NCI-H1694 (cell line): ENCODE data around the gene BLM.

Experiments
- DNase-seq: peaks from one replicate; lab custom pipeline; 2025; lab: John Stamatoyannopoulos, UW

BLM gene

GRCh38 chr15:90691982-90692773 is 25.0 kb upstream of the BLM start:
- no peak for DNase-seq

- DNase-seq, result no peak
Observed at GRCh38 chr15:90694987-90695386, 22.2 kb upstream of the BLM start.

GRCh38 chr15:90697175-90697574 is 20.0 kb upstream of the BLM start:
- DNase-seq, result no peak

DNA sequence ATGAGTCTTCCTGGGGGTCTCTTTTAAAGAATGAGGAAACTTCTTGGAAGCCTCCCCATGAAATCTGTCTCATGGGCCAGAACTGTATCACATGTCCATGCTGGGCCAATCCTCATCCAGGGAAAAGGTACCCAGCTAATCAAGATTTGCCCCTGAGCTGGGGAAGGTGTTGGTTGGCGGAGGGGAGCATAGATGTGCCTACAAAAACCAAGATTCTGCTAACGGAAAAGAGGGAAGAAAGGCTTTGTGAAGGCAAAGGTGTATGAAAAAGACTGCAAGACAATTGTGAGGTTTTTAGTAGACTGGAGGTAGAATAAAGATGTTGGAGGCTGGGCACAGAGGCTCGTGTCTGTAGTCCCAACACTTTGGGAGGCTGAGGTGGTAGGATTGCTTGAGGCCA is 18.5 kb upstream of the BLM start:
- no peak for DNase-seq

DNA sequence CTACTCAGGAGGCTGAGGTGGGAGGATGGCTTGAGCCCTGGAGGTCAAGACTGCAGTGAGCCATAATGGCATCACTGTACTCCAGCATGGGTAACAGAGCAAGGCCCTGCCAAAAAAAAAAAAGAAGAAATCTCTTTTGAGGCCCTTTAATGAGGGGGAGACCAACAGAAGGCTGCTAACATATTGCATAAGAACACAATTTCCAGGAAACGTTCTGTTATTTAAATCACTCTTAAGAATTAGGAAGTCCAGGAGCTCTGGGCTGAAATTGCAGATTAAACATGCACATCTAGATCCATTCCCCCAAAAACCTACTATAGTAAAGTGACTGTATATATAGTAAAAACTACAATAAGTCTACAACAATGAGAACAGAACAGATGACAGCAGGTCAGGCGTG is 16.1 kb upstream of the BLM start:
- no peak for DNase-seq

DNA sequence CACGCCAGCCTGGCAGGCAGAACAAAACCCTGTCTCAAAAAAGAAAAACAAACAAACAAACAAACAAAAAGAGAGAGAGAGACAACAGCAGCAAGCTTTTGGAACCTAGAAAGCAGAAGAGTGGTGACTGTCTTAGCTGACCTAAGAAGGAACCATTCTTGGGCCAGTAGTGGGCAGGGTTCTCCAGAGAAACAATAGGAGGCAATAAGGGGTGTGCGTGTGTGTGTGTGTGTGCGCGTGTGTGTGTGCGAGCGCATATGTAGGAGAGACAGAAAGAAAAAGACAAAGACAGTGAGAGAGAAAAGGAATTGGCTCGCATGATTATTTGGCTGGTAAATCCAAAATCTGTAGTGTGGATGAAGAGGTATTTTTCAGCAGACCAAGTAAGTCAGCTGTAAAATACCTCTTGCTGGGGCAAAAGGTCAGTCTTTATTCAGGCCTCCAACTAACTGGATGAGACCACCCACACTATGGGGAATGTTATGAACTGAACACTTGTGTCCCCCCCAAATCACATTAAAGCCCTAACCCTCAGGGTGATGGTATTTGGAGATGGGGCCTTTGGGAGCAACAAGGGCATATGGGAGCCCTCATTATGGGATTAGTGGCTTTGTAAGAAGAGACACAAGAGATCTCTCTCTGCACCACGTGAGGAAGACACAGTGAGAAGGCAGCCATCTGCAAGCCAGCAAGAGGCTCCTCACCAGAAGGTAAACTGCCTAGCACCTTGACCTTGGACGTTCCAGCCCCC is 15.1 kb upstream of the BLM start:
- no peak for DNase-seq

DNA sequence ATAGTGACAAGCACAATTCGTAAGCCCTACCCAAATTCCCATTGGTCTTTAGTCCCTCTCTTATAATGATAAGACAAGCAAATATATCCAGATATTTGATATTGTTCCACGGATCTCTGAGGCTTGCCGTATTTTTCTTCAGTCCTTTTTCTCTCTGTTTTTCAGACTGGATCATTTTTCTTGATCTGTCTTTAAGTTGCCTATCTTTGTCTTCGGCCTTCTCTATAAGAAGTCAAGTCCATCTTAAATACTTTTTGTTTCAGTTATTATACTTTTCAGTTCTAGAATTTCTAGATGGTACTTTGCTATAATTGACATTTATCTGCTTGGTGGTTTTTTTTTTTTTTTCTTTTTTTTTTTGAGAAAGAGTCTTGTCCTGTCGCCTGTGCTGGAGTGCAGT is 13.7 kb upstream of the BLM start:
- no peak for DNase-seq

DNA sequence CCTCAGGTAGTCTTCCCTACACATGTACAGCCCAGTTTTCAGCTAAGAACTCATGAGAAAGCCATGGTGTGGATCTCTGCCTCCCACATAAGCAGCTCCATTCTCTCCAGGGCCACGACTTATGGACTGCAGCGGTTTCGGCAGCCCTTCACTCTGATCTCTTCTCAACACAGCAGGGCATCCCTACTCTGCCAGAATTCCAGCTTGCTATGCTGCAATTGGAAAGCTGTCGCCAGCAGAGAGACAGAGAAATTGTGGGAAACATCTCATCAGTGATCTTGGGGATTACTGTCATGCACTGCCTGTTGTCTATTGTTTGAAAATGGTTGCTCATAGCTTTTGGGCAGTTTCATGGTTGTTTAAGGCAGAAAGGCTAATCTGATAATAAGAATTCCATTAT is 11.9 kb upstream of the BLM start:
- no peak for DNase-seq

DNA sequence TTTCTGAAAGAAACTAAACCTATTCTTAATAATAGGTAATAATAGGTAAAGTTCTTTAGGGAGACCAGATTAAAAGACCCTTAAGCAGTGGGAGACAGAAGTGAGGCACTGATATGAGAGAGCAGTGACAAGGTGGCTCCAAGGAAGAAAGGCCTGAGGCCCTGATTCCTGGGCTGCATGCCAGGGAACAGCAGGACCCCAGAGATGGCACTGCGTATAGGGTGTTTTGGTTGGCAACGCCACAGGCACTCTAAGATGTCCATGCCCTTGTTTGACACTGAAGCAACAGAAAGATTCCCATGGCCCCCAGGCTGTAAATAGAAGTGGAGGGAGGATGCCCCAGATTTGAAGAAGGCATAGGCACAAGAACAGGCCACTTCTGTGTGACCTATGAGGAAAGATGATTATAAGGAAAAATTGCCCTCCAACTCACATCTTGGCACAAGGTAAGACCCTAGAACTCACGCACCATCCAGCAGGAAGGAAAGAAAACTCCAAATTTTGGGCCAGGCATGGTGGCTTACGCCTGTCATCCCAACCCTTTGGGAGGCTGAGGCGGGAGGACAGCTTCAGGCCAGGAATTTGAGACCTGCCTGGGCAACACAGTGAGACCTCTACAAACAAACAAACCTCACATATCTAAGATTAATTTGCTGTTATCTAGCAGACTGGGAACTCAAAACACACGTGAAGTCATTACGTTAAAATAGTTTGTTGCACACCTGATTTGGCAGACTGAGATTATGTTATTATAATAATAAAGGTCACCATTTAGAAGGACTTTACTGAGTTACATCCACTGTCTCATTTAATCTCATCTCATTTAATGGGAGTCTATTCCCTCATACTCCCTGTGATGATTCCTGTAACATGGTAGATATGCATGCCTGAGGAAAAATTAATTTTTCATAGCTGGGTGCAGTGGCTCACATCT is 10.5 kb upstream of the BLM start:
- peak; percentile 53 for DNase-seq

DNA sequence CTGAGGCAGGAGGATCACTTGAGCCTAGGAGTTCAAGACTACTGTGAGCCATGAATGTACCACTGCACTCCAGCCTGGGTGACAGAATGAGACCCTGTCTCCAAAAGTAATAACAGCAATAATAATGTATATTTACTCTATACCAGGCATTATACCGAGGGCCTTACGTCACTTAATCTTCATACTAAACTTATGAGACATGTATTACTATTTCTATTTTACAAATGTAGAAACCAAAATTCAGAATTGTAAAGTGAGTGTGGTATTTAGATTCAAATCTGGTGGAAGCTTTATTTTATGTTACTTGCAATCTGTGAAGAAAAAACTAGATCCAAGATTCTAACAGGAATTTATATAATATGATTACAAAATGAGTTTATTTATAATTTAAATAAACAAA is 9.7 kb upstream of the BLM start:
- no peak for DNase-seq

DNA sequence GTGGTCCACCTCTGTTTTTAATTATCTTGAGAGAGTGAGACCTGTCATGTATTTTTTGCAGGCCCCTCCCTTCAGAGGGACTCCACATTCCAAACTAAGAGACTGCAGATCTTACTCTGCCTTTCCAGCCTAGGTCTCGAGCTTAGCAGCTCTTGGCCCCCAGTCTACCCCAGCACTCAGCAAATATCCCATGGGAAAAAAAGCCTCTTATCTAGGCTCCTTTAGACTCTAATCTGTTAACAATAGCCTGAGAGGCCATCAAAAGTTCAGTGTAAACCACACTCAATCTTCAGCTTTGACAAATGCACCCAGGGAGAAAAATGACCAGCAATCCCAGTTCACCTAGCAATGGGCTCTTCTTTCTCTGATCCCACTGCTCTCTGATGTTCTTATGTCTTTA is 8.6 kb upstream of the BLM start:
- DNase-seq, result no peak

- DNase-seq, result no peak
Observed at GRCh38 chr15:90709278-90709677, 7.9 kb upstream of the BLM start.

- DNase-seq, result no peak
Observed at GRCh38 chr15:90710436-90711027, 6.6 kb upstream of the BLM start.

DNA sequence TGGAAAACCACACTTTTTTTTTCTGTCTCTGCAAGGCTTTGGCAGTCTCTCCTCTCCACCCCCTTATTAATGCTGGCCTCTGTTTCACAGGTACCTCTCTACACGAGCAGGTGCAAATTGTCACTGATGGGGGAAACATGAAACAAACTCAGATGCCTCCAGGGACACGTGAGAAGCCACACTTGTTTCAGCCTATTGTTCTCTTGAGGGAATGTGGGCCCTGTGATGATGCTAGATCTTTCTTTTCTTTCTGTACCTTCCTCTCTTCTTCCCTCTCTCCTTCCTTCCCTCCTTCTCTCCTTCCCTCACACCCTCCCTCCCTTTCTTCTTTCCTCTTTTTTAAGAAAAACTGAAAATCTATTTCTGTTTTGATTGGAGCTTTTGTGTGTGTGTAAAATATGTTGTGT is 5.7 kb upstream of the BLM start:
- no peak for DNase-seq

DNA sequence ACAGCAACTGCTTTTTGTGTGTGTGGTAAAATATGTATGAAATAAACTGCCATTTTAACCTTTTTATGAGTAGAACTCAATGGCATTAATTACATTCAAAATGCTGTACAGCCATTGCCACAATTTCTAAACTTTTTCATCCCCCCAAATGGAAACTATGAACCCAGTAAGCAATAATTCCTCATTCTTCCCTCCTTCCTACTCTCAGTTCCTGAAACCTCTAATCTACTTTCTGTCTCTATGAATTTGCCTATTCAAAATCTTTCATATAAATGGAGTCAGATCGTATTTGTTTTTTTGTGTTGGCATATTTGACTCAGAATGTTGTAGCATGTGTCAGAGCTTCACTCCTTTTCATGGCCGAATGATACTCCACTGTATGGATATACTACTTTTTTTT is 5.3 kb upstream of the BLM start:
- no peak for DNase-seq

DNA sequence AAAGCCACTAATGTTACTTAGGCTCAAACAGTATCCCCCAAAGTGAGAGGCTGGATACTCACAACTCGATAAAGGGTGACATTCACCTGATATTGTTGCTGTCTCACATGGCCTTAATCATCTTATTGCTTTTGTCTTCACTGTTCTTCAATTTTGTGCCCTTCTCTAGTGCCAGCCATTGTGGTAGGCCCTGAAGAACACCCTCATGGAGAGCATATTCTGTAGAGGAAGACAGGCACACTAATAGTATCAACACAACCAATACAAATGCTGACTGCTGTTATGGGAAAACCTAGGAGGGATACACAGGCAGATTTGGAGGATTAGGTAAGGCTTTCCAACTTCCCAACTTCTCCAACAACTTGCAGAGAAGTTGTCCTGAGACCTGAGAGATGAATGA is 4.1 kb upstream of the BLM start:
- DNase-seq, result no peak

- no peak for DNase-seq
Observed at GRCh38 chr15:90716317-90716975, 700 bp upstream of the BLM start.

DNA sequence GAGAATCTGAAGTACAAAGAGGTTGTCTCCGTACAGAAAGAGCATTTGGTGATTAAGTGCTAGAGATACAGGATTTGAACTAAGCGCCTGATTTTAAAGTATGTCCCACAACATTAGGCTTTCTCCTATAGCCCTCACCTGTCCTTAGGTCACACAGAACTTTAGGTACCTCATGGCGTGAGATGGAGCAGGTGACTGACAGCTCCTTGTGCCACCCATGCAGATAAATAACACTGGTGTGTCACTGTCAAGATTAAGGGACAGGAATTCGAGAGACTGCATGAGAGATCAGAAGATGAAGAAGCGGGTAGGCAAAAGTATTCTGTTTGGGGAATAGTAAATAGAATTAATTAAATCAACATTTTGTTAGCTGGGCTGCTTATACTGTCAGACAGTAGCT is 1.1 kb downstream of the BLM start:
- DNase-seq, result no peak

DNA sequence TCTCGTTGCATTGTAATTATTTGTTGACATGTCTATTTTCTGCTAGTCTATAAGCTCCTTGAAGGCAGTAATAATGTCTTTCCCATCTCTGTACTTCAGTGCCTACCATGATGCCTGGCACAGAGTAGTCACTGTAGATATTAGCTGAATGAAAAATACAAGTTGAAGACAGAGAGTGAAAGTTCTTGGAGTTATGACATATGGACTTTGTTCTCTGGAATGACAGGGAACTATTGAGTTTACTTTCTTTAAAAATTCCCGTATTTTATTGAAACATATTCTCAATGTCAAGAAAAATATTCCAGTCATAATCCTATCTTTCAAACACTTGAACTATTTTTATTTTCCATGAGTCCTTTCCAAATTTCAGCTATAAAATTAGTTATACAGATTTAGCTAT is 3.0 kb downstream of the BLM start:
- no peak for DNase-seq

GRCh38 chr15:90729261-90729660 is 12.1 kb downstream of the BLM start:
- no peak for DNase-seq

- no peak for DNase-seq
Observed at GRCh38 chr15:90730290-90730689, 13.1 kb downstream of the BLM start.

DNA sequence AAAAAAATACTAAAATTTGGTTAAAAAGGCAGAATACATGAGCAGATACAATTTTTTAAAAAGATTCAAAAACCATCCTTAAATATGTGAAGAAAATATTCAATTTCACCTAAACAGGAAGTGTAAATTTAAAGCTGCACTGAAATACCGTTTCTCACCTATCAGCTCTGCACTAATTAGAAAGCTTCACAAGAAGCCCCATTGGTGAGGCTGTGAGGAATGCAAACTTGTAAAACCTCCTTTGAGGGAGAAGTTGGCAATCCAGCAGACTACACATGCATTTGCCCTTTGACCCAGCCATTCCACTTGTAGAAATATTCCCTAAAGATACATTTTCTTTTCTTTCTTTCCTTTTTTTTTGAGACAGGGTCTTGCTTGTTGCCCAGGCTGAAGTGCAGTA is 18.8 kb downstream of the BLM start:
- no peak for DNase-seq
